PC-9 (cell line): Measurements from ENCODE around the gene LKAAEAR1. TPM values are rescaled to one million over a fixed set of nuclear protein-coding genes. Genes with fewer than 3 reads are reported as not detected.
A peak's percentile ranks its signal among the peaks of the same experiment; 100 is the strongest.

Experiments
- BruUV-seq: library from RNA; stranded (reverse); fragments of 400-500 nt; replicated peaks from 2 replicates; lab custom pipeline; 2021; lab: Mats Ljungman, UMichigan
- CTCF ChIA-PET: fragments of 300-600 bp; sonication (Branson Sonifier 250); formaldehyde crosslinking; loops from one replicate; lab custom pipeline; 2022; ENCODE audit warnings: antibody characterized with exemption; lab: Charles Lee
- POLR2A ChIA-PET: fragments of 300-600 bp; sonication (Branson Sonifier 250); formaldehyde crosslinking; loops from one replicate; lab custom pipeline; 2022; ENCODE audit warnings: antibody characterized with exemption; ENCODE audit not compliant: unreplicated experiment; lab: Charles Lee
- DNase-seq, 2 experiments: peaks; one replicate each; pipeline versions ENCODE4 v3.0.0 to v3.0.0-alpha.2; 2015 to 2022; ENCODE audit warnings: mixed read lengths in 1 of 2
- H2AFZ ChIP-seq: fragments of 200-600 bp; sonication (generic); 2 replicates; pipeline ENCODE4 v1.8.1; 2017; ENCODE audit warnings: antibody characterized with exemption
- H3F3A ChIP-seq: fragments of 200-600 bp; sonication (generic); 2 replicates; pipeline ENCODE4 v1.8.1; 2017; ENCODE audit warnings: antibody characterized with exemption, mild to moderate bottlenecking, low read depth; ENCODE audit not compliant: insufficient read depth
- H3K27ac ChIP-seq: fragments of 200-600 bp; sonication (generic); 2 replicates; pipeline ENCODE4 v1.6.1; 2016; ENCODE audit warnings: mixed run types
- H3K27me3 ChIP-seq: fragments of 200-600 bp; sonication (generic); 2 replicates; pipeline ENCODE4 v1.6.1; 2016; ENCODE audit warnings: low read depth, mixed run types; ENCODE audit not compliant: insufficient read depth
- H3K36me3 ChIP-seq: fragments of 200-600 bp; sonication (generic); 2 replicates; pipeline ENCODE4 v1.6.1; 2016; ENCODE audit warnings: low read depth, mixed run types
- H3K4me1 ChIP-seq: fragments of 200-600 bp; sonication (generic); replicated peaks from 2 replicates; pipeline ENCODE4 v1.6.1; 2016; ENCODE audit warnings: mixed run types; ENCODE audit not compliant: insufficient read depth
- H3K4me2 ChIP-seq: fragments of 200-600 bp; sonication (generic); 2 replicates; pipeline ENCODE4 v1.6.1; 2017; ENCODE audit warnings: mixed run types
- H3K4me3 ChIP-seq: fragments of 200-600 bp; sonication (generic); 2 replicates; pipeline ENCODE4 v1.6.1; 2016; ENCODE audit warnings: mixed run types
- H3K79me2 ChIP-seq: fragments of 200-600 bp; sonication (generic); 2 replicates; pipeline ENCODE4 v1.6.1; 2017; ENCODE audit warnings: low read depth, mixed run types
- H3K9me2 ChIP-seq: fragments of 200-600 bp; sonication (generic); 2 replicates; pipeline ENCODE4 v1.8.1; 2017; ENCODE audit warnings: mild to moderate bottlenecking; ENCODE audit not compliant: insufficient read depth
- H3K9me3 ChIP-seq: fragments of 200-600 bp; sonication (generic); 2 replicates; pipeline ENCODE4 v1.8.1; 2016; ENCODE audit warnings: low read depth; ENCODE audit not compliant: insufficient read depth
- H4K20me1 ChIP-seq: fragments of 200-600 bp; sonication (generic); 2 replicates; pipeline ENCODE4 v1.8.1; 2017; ENCODE audit not compliant: insufficient read depth
- CTCF ChIP-seq: fragments of 200-600 bp; sonication (generic); conservative IDR thresholded peaks from 2 replicates; pipeline ENCODE4 v1.6.1; 2017; ENCODE audit warnings: mixed run types, antibody characterized with exemption, mild to moderate bottlenecking, moderate library complexity
- EZH2 ChIP-seq: fragments of 200-600 bp; sonication (generic); IDR thresholded peaks from 2 replicates; pipeline ENCODE4 v1.8.0; 2017; ENCODE audit warnings: antibody characterized with exemption, low read depth
- intact Hi-C: fragments of 100-400 bp; cut with micrococcal nuclease; formaldehyde crosslinking; loops from one replicate; pipeline ENCODE4 v1.10.0; 2022; ENCODE audit not compliant: unreplicated experiment
- total RNA-seq: library from RNA; stranded (reverse); gene quantifications from 2 replicates; pipeline ENCODE4 v1.2.3, GENCODE V29; 2021

Gene LKAAEAR1
- total RNA-seq, 1 experiment from 2014 or later: not detected

DNA sequence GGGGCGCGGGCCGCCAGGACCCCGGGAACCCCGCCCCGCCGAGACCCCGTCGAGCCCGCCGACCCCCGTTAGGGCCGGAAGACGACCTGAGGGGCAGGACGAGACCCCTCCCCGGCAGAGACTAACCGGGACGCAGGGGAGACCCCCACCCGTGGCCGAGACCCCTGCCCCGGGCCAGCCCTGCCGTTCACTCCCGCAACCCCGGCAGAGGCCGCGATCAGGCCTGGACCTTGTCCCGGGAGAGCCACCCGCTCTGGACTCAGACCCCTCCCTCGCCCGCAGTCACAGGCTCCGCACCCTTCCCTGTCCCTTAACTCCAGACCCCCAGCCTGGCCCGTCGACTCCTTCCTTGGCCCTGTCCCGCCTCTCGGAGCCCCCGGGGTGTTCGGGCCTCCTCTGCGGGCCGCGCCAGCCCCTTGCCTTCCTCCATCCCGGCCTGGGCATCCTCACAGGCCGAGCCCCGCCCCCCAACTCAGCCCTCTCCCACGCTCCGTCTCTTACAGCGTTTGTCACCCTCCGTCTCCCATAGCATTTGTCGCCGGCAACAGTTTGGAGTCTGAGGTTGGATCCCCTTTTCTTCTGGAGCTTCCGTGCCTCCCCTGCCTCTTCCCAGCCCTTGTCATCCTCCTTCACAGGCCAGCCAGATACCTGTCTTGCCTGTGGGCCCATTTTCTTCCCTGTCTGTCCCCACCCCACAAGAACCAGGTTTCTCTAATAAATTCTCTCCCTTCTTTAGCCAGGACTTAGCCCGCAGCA is 20.6 kb downstream of the LKAAEAR1 start:
- CTCF ChIA-PET: interaction anchor here (1.0 kb wide), 1 partner anchor 83 kb away, joined by 3 read pairs; the partner anchor contains the start of gene PRPF6
- no peaks in the 10 kb centered on the region for H3K9me2 ChIP-seq
- peaks cover 5% of the 10 kb centered on the region for H4K20me1 ChIP-seq
- BruUV-seq: no TSS peak
- peak overlapping the region; percentile 90 for H3K4me3 ChIP-seq
- POLR2A ChIA-PET: interaction anchor here (0.6 to 1.0 kb wide), 8 partner anchors 9 to 791 kb away, joined by 3 to 18 read pairs (median 4); partner anchors contain the start of genes ARFGAP1, HELZ2 and PRPF6
- H3F3A ChIP-seq: peaks cover 31% of the 10 kb centered on the region; the same call in 1 of the 2 replicates
- H3K36me3 ChIP-seq: no peaks in the 10 kb centered on the region
- peak overlapping the region; percentile 85 for H2AFZ ChIP-seq
- intact Hi-C loops: loop anchor here (1.0 to 10.0 kb wide), 5 partner anchors 15 to 199 kb away; partner anchors contain the start of genes ABHD16B, PRPF6, RGS19 and TPD52L2
- DNase-seq: no peak
- H3K27me3 ChIP-seq: no peaks in the 10 kb centered on the region
- peak overlapping the region; percentile 61 for H3K27ac ChIP-seq
- H3K4me2 ChIP-seq: peak overlapping the region; percentile 96
- H3K9me3 ChIP-seq: no peaks in the 10 kb centered on the region
- no peak for TF ChIP-seq CTCF
- no peak for TF ChIP-seq EZH2
- peaks cover 19% of the 10 kb centered on the region for H3K79me2 ChIP-seq
- peaks cover 47% of the 10 kb centered on the region for H3K4me1 ChIP-seq

DNA sequence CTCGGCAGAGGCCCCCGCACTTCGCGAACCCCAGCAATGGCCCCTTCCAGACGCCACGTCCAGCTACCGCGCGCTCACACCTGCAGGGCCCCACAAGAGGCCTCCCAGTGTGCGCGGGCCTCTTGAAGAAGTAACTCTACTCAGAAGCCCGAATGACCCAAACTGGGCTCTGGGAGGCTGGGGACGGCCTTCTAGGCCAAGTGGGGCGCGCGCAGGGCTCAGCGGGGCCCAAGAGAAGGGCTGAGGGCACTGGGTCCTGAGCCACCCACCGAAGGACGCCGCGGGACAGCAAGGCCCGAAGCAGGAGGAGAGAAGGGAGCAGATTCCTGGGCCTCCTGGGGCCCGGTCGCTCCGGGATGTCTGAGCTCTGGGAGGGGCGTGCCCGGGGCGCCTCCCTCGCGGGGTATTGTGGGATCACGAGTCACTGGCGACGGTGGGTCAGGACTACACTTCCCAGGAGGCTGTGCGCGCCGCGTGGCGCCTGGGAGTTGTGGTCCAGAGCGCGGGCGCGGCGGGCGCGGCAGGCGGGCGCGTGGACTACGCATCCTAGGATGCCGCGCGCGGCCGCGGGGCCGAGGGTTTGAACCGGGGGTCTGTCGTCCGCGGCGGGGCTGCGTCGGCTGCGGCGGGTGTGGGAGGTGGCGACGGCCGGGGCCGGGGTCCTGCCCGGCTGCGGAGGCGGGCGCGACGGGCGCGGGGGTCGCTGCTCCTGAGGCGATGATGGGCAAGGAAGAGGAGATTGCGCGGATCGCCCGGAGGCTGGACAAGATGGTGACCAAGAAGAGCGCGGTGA is 21.4 kb downstream of the LKAAEAR1 start, which contains the start of gene TCEA2:
TSS of gene TCEA2 (plus strand) at position 603 of the 793 bp plus-strand sequence. CDS start at position 718, 115 bp downstream.
- DNase-seq: peak; percentile 87 to 97
- Histone ChIP-seq H4K20me1 (peaks cover 5% of the 10 kb centered on the region), H2AFZ (peak within 1 kb of the TSS; percentile 85), H3K4me2 (peak within 1 kb of the TSS; percentile 96), H3K4me1 (peaks cover 54% of the 10 kb centered on the region), H3K79me2 (peaks cover 19% of the 10 kb centered on the region), H3K27ac (peak within 1 kb of the TSS; percentile 61), H3F3A (peaks cover 31% of the 10 kb centered on the region; the same call in 1 of the 2 replicates), H3K9me3 (no peaks in the 10 kb centered on the region), H3K9me2 (no peaks in the 10 kb centered on the region), H3K27me3 (no peaks in the 10 kb centered on the region), H3K36me3 (no peaks in the 10 kb centered on the region), H3K4me3 (peak within 1 kb of the TSS; percentile 90)
- no TSS peak for BruUV-seq
- POLR2A ChIA-PET: interaction anchor here (0.6 to 1.0 kb wide), 10 partner anchors 8 to 790 kb away, joined by 3 to 18 read pairs (median 4); partner anchors contain the start of genes ARFGAP1, HELZ2, PPDPF and PRPF6
- CTCF ChIA-PET: interaction anchor here (1.0 kb wide), 1 partner anchor 82 kb away, joined by 3 read pairs; the partner anchor contains the start of gene PRPF6
- TF ChIP-seq EZH2 (no peak), CTCF (no peak)
- intact Hi-C loops: loop anchor here (1.0 to 10.0 kb wide), 5 partner anchors 16 to 198 kb away; partner anchors contain the start of genes ABHD16B, PRPF6, RGS19 and TPD52L2
